NCI-H2196 treated with DMSO at 0.1 percent for 48 hours (cell line): ENCODE data around the gene TMCC1.
A peak's percentile ranks its signal among the peaks of the same experiment; 100 is the strongest.
"Not testable (repeated sequence)": the region's sequence is repeated elsewhere in the genome, so short reads cannot be mapped to it uniquely, and the experiment has no call there.

Experiments used
- DNase-seq: peaks from one replicate; lab custom pipeline; 2025; ENCODE audit not compliant: unreplicated experiment; lab: John Stamatoyannopoulos, UW

The TMCC1 gene

GRCh38 chr3:129734449-129734848 lies 159.1 kb downstream of the TMCC1 start:
- no peak for DNase-seq

GRCh38 chr3:129732200-129732876 lies 161.2 kb downstream of the TMCC1 start:
- no peak for DNase-seq

- no peak for DNase-seq
These were observed 165.8 kb downstream of the TMCC1 start for GRCh38 chr3:129727707-129728106.

- DNase-seq = peak; percentile 38
These were observed 169.8 kb downstream of the TMCC1 start for GRCh38 chr3:129723558-129724324.

GRCh38 chr3:129722527-129722926 lies 171.0 kb downstream of the TMCC1 start:
- DNase-seq = no peak

- no peak for DNase-seq
These were observed 175.3 kb downstream of the TMCC1 start for GRCh38 chr3:129718201-129718600.

- no peak for DNase-seq
These were observed 177.7 kb downstream of the TMCC1 start for GRCh38 chr3:129715854-129716253.

GRCh38 chr3:129708328-129708861 lies 185.1 kb downstream of the TMCC1 start:
- no peak for DNase-seq

GRCh38 chr3:129705274-129705673 lies 188.2 kb downstream of the TMCC1 start:
- DNase-seq = no peak

- no peak for DNase-seq
These were observed 189.6 kb downstream of the TMCC1 start for GRCh38 chr3:129703913-129704312.

GRCh38 chr3:129702934-129703712 lies 190.4 kb downstream of the TMCC1 start:
- DNase-seq = no peak

- DNase-seq = no peak
These were observed 192.3 kb downstream of the TMCC1 start for GRCh38 chr3:129701161-129701560.

GRCh38 chr3:129699612-129700011 lies 193.9 kb downstream of the TMCC1 start:
- no peak for DNase-seq

GRCh38 chr3:129699199-129699598 lies 194.3 kb downstream of the TMCC1 start:
- DNase-seq = no peak

GRCh38 chr3:129697229-129697969 lies 196.1 kb downstream of the TMCC1 start:
- no peak for DNase-seq

GRCh38 chr3:129696430-129696829 lies 197.1 kb downstream of the TMCC1 start:
- DNase-seq = not testable (repeated sequence)

GRCh38 chr3:129695230-129695629 lies 198.3 kb downstream of the TMCC1 start:
- no peak for DNase-seq

GRCh38 chr3:129694228-129694627 lies 199.3 kb downstream of the TMCC1 start:
- no peak for DNase-seq

- no peak for DNase-seq
These were observed 200.8 kb downstream of the TMCC1 start for GRCh38 chr3:129692743-129693142.

- DNase-seq = no peak
These were observed 202.5 kb downstream of the TMCC1 start for GRCh38 chr3:129690963-129691362.

- peak; percentile 73 for DNase-seq
These were observed 203.1 kb downstream of the TMCC1 start for GRCh38 chr3:129690406-129690805.
